Adrenal gland (tissue), 12 donors: ENCODE measurements around the gene HOXA3. TPM values are rescaled to one million over a fixed set of nuclear protein-coding genes. Genes with fewer than 3 reads are reported as not detected.

Experiments used
- DNase-seq, 7 donors: peaks; one replicate each; pipeline ENCODE4 v3.0.0-alpha.2; 2019 to 2020
- H3K27ac ChIP-seq, 5 donors: fragments of 200-600 bp; sonication (generic) in 4 of 5; 1 replicate in 3 of 5; 2 replicates in 2 of 5; pipeline versions ENCODE4 v1.5.1 to v1.8.0; 2016 to 2020; ENCODE audit warnings: mild to moderate bottlenecking in 1 of 5
- H3K27me3 ChIP-seq: fragments of 200-600 bp; 2 replicates; pipeline ENCODE4 v1.8.0; 2021
- H3K36me3 ChIP-seq, 2 donors: fragments of 200-600 bp; replicated peaks in 1 of 2; 1 replicate in 1 of 2; 2 replicates in 1 of 2; pipeline versions ENCODE4 v1.5.1 to v1.8.0; 2018 to 2022
- H3K4me1 ChIP-seq, 2 donors: fragments of 200-600 bp; replicated peaks in 1 of 2; 1 replicate in 1 of 2; 2 replicates in 1 of 2; pipeline versions ENCODE4 v1.5.1 to v1.8.0; 2018 to 2021
- H3K4me3 ChIP-seq, 4 donors: fragments of 200-600 bp; sonication (generic) in 3 of 4; one replicate each; pipeline ENCODE4 v1.5.1; 2016 to 2018
- H3K9me3 ChIP-seq, 3 donors: fragments of 200-600 bp; sonication (generic) in 1 of 3; replicated peaks in 1 of 3; 1 replicate in 2 of 3; 2 replicates in 1 of 3; pipeline versions ENCODE4 v1.5.1 to v1.8.0; 2016 to 2021
- CTCF ChIP-seq, 6 experiments: fragments of 450-650 bp in 4 of 6; fragments of 200-600 bp in 2 of 6; sonication (generic) in 1 of 6; IDR thresholded peaks; 1 replicate in 5 of 6; 2 replicates in 1 of 6; pipeline versions ENCODE4 v1.5.1 to v1.8.0; 2016 to 2021; ENCODE audit warnings: antibody characterized with exemption in 6 of 6, mild to moderate bottlenecking in 2 of 6, moderate library complexity in 1 of 6
- POLR2A ChIP-seq, 2 donors: fragments of 450-650 bp; IDR thresholded peaks; one replicate each; pipeline ENCODE4 v1.6.1; 2017; ENCODE audit warnings: antibody characterized with exemption in 2 of 2, mild to moderate bottlenecking in 2 of 2, moderate library complexity in 1 of 2
- WGBS, 4 donors: extraction: QIAGEN DNeasy Blood & Tissue Kit in 2 of 4; methylation state at CpG; one replicate each; pipeline versions ENCODE4 v1.1.5 to v1.1.7; 2013 to 2017; 5-methylcytosine and 5-hydroxymethylcytosine counted together
- intact Hi-C, 2 donors: fragments of 100-400 bp; cut with DNase I; formaldehyde crosslinking; loops; one replicate each; pipeline versions ENCODE4 v1.14.1 to v1.15.0; 2022 to 2023
- polyA plus RNA-seq, 3 donors: library from polyadenylated mRNA; stranded (reverse); fragments of 200-250 nt in 2 of 3; fragments of 350-450 nt in 1 of 3; fragmentation: Illumina TruSeq in 1 of 3; extraction: RNeasy Lipid Tissue Mini Kit (QIAGEN cat#74804) in 1 of 3; gene quantifications; one replicate each; pipeline ENCODE4 v1.2.3, GENCODE V29; 2013 to 2014
- total RNA-seq, 9 donors: library from RNA; depleted of rRNA in 4 of 9; stranded (reverse); fragments of >200 nt in 4 of 9; fragments of 120-200 nt in 1 of 9; fragmentation: NEBNext Ultra II Directional in 1 of 9; extraction: Animal tissue kit (Norgen Biotek cat#: 25700) in 1 of 9; gene quantifications; one replicate each; pipeline versions ENCODE4 v1.1.0 to v1.2.4, GENCODE V29; 2013 to 2023
- donor health status: healthy with polysubstance abuse.
- donor health status: Bipolar disorder and iron deficiency.
- donor health status: DM: yes; HTN: yes; CAD: no.
- donor health status: DM: no; HTN: no; CAD: no.
- donor health status: DM: no; HTN: no; CAD: no.
- donor health status: DM: yes; HTN: yes; CAD: no.

Gene HOXA3
- total and polyA plus RNA-seq, 12 donors = 1.0 to 32.7 (median 3.8) TPM

DNA sequence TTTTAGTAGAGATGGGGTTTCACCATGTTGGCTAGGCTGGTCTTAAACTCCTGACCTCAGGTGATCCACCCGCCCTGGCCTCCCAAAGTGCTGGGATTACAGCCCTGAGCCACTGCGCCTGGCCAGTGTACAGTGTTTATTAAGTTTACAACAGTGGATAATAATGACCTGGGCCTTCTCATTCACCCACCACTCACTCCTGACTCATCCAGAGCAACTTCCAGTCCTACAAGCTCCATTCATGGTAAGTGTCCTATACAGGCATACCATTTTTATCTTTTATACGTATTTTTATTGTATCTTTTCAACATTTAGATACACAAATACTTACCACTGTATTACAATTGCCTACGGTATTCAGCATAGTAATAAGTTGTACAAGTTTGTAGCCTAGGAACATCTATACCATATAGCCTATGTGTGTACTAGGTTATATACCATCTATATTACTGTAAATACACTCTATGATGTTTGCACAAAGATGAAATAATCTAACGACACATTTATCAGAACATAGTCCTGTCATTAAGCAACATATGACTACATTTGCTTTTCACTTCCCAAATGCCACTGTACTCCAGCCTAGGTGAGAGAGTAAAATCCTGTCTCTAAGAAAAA, 73.7 kb downstream of the HOXA3 start:
- no peak for TF ChIP-seq CTCF (IDR thresholded peaks at IDR 0.05)
- no peak for TF ChIP-seq POLR2A (IDR thresholded peaks at IDR 0.05)
- no peaks in the 10 kb centered on the region for H3K27me3 ChIP-seq
- H3K4me1 ChIP-seq = no peaks in the 10 kb centered on the region
- no peak overlapping the region for H3K4me3 ChIP-seq
- H3K36me3 ChIP-seq = no peaks in the 10 kb centered on the region
- 85 to 92% (median 90%) methylated on average over 5 of the region's 5 CpGs for WGBS, 4 donors
- no peaks in the 10 kb centered on the region for H3K9me3 ChIP-seq
- intact Hi-C loops = no loop called here
- no peak overlapping the region for H3K27ac ChIP-seq
- no peak for DNase-seq

GRCh38 chr7:27073076-27073475, 79.3 kb downstream of the HOXA3 start:
- Histone ChIP-seq H3K27ac (no peak overlapping the region), H3K27me3 (no peaks in the 10 kb centered on the region), H3K36me3 (no peaks in the 10 kb centered on the region), H3K9me3 (no peaks in the 10 kb centered on the region), H3K4me1 (no peaks in the 10 kb centered on the region), H3K4me3 (no peak overlapping the region)
- TF ChIP-seq CTCF (IDR thresholded peaks at IDR 0.05) (no peak), POLR2A (IDR thresholded peaks at IDR 0.05) (no peak)
- DNase-seq = no peak
- intact Hi-C loops = no loop called here

- Histone ChIP-seq H3K27me3 (no peaks in the 10 kb centered on the region), H3K9me3 (no peaks in the 10 kb centered on the region), H3K27ac (no peak overlapping the region), H3K4me3 (no peak overlapping the region), H3K36me3 (no peaks in the 10 kb centered on the region), H3K4me1 (no peaks in the 10 kb centered on the region)
- 67 to 76% (median 72%) methylated on average over 6 of the region's 6 CpGs for WGBS, 4 donors
- TF ChIP-seq CTCF (IDR thresholded peaks at IDR 0.05) = no peak
- no peak for TF ChIP-seq POLR2A (IDR thresholded peaks at IDR 0.05)
- DNase-seq = no peak
- intact Hi-C loops = no loop called here
Observed at GRCh38 chr7:27071622-27072390, 80.6 kb downstream of the HOXA3 start.

- no peak for DNase-seq
- Histone ChIP-seq H3K4me1 (no peaks in the 10 kb centered on the region), H3K9me3 (no peaks in the 10 kb centered on the region), H3K36me3 (no peaks in the 10 kb centered on the region), H3K27me3 (no peaks in the 10 kb centered on the region), H3K4me3 (no peak overlapping the region), H3K27ac (no peak overlapping the region)
- intact Hi-C loops = no loop called here
- TF ChIP-seq CTCF (IDR thresholded peaks at IDR 0.05) = no peak
- 92 to 100% (median 97%) methylated on average over 1 of the region's 1 CpG for WGBS, 4 donors
Observed at GRCh38 chr7:27068259-27068658, 84.1 kb downstream of the HOXA3 start.
